GM12891 (cell line): Measurements from ENCODE around the gene TCEAL3.

Experiments used
- POLR2A ChIP-seq: IDR thresholded peaks from 2 replicates; pipeline ENCODE4 v1.6.1; 2011; ENCODE audit warnings: low read depth, low read length, control low read depth
- POLR2AphosphoS5 ChIP-seq: IDR thresholded peaks from 2 replicates; pipeline ENCODE4 v1.6.1; 2011; ENCODE audit warnings: low read depth, low read length, control low read depth
- POU2F2 ChIP-seq: IDR thresholded peaks from 2 replicates; pipeline ENCODE4 v1.6.1; 2011; ENCODE audit warnings: low read depth, mild to moderate bottlenecking, control low read depth, low read length, moderate library complexity
- SPI1 ChIP-seq: IDR thresholded peaks from 2 replicates; pipeline ENCODE4 v1.6.1; 2011; ENCODE audit warnings: low read depth, low read length, control low read depth
- TAF1 ChIP-seq: IDR thresholded peaks from 2 replicates; pipeline ENCODE4 v1.6.1; 2011; ENCODE audit warnings: low read depth, low read length, control low read depth

DNA sequence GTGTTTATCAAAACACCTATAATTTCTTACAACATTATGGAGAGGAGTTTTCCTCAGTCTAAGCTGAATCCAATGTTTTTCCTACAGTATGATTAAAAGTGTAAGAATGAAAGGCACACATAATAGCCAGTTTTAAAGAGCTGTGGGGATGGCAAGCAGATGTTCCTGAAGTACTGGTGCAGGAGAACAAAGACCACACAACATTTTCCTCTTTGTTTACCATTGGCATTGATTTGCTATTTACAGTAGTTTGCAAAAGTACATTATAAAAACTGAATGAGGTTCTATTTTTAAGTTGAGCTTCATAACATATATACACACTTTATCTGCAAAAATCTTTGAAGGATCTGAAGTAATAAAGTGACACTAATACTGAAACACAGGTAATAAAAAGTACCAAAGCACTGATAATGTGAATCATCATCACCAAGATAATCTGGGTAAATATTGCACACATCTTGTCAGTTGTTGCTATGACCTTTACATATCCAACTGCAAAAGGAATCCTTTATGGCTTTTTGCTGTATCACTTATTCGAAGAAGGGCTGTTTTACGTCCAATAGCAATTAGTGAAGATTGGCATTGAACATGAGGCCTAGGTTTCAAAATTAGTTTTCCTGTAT lies 43.5 kb downstream of the TCEAL3 start:
- TF ChIP-seq POLR2A (no peak), POLR2AphosphoS5 (no peak), TAF1 (no peak), SPI1 (no peak), POU2F2 (no peak)
